GM21529 (cell line): Measurements from ENCODE around the gene SORT1.
A peak's percentile ranks its signal among the peaks of the same experiment; 100 is the strongest.

Experiments
- ATAC-seq: cut with Tn5 transposase; IDR thresholded peaks from one replicate; pipeline ENCODE4 v1.9.1; 2021; ENCODE audit not compliant: unreplicated experiment

The SORT1 gene

GRCh38 chr1:109263597-109264378 lies 133.9 kb downstream of the SORT1 start:
- peak; percentile 77 for ATAC-seq

GRCh38 chr1:109263234-109263596 lies 134.5 kb downstream of the SORT1 start:
- no peak for ATAC-seq

GRCh38 chr1:109262231-109263055 lies 135.3 kb downstream of the SORT1 start:
- no peak for ATAC-seq

- no peak for ATAC-seq
Measured at GRCh38 chr1:109261578-109261977, 136.1 kb downstream of the SORT1 start.

GRCh38 chr1:109261006-109261405 lies 136.7 kb downstream of the SORT1 start:
- ATAC-seq = no peak

GRCh38 chr1:109259674-109260557 lies 137.8 kb downstream of the SORT1 start:
- no peak for ATAC-seq
